H1 (cell line): ENCODE data around the gene STEAP3.

Experiments used
- CEBPB ChIP-seq: IDR thresholded peaks from 2 replicates; pipeline ENCODE4 v1.6.1; 2012; ENCODE audit warnings: low read depth, low read length
- EP300 ChIP-seq, 2 experiments: IDR thresholded peaks; 1 replicate in 1 of 2; 2 replicates in 1 of 2; pipeline ENCODE4 v1.6.1; 2011 to 2012; ENCODE audit warnings: low read depth in 2 of 2, low read length in 2 of 2, mild to moderate bottlenecking in 2 of 2, borderline replicate concordance in 1 of 2, inconsistent platforms in 1 of 2, moderate library complexity in 1 of 2
- HDAC2 ChIP-seq, 2 experiments: fragments of 300-600 bp in 1 of 2; sonication (generic) in 1 of 2; IDR thresholded peaks; 2 replicates each; pipeline ENCODE4 v1.6.1; 2011 to 2012; ENCODE audit warnings: low read depth in 2 of 2, low read length in 2 of 2, mild to moderate bottlenecking in 2 of 2, moderate library complexity in 2 of 2, borderline replicate concordance in 1 of 2, inconsistent platforms in 1 of 2
- POLR2AphosphoS5 ChIP-seq: IDR thresholded peaks from 2 replicates; pipeline ENCODE4 v1.6.1; 2011; ENCODE audit warnings: low read depth, low read length
- RAD21 ChIP-seq, 2 experiments: IDR thresholded peaks in 1 of 2; conservative IDR thresholded peaks in 1 of 2; 2 replicates each; pipeline ENCODE4 v1.6.1; 2011; ENCODE audit warnings: low read depth in 2 of 2, low read length in 2 of 2, improper control_type of control experiment in 1 of 2, inconsistent platforms in 1 of 2, mild to moderate bottlenecking in 1 of 2, moderate library complexity in 1 of 2
- TF ChIP-seq, protein P1 (sequence below), 3 experiments: IDR thresholded peaks; 1 replicate in 2 of 3; 2 replicates in 1 of 3; pipeline versions ENCODE4 v1.5.1 to v1.6.1; 2011; ENCODE audit warnings: low read length in 3 of 3, mild to moderate bottlenecking in 3 of 3, inconsistent platforms in 2 of 3, low read depth in 1 of 3, moderate library complexity in 1 of 3; ENCODE audit not compliant: insufficient read depth in 1 of 3; ENCODE audit errors: control extremely low read depth in 1 of 3

DNA sequence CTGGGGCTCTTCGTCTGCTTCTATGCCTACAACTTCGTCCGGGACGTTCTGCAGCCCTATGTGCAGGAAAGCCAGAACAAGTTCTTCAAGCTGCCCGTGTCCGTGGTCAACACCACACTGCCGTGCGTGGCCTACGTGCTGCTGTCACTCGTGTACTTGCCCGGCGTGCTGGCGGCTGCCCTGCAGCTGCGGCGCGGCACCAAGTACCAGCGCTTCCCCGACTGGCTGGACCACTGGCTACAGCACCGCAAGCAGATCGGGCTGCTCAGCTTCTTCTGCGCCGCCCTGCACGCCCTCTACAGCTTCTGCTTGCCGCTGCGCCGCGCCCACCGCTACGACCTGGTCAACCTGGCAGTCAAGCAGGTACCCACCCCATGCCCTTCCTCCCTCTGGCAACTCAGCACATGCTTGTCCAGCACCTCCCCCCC is 24.2 kb downstream of the STEAP3 start:
- TF ChIP-seq EP300 (IDR thresholded peaks at IDR 0.05; ENCODE audit: borderline replicate concordance in 1 of 2, low read depth in 2 of 2, low read length in 2 of 2), result no peak
- TF ChIP-seq, protein P1, sequence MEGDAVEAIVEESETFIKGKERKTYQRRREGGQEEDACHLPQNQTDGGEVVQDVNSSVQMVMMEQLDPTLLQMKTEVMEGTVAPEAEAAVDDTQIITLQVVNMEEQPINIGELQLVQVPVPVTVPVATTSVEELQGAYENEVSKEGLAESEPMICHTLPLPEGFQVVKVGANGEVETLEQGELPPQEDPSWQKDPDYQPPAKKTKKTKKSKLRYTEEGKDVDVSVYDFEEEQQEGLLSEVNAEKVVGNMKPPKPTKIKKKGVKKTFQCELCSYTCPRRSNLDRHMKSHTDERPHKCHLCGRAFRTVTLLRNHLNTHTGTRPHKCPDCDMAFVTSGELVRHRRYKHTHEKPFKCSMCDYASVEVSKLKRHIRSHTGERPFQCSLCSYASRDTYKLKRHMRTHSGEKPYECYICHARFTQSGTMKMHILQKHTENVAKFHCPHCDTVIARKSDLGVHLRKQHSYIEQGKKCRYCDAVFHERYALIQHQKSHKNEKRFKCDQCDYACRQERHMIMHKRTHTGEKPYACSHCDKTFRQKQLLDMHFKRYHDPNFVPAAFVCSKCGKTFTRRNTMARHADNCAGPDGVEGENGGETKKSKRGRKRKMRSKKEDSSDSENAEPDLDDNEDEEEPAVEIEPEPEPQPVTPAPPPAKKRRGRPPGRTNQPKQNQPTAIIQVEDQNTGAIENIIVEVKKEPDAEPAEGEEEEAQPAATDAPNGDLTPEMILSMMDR (IDR thresholded peaks at IDR 0.05; ENCODE audit: control extremely low read depth in 1 of 3, insufficient read depth in 1 of 3, low read depth in 1 of 3, low read length in 3 of 3), result no peak
- TF ChIP-seq HDAC2 (IDR thresholded peaks at IDR 0.05; ENCODE audit: borderline replicate concordance in 1 of 2, low read depth in 2 of 2, low read length in 2 of 2), result no peak
- TF ChIP-seq RAD21 (IDR thresholded peaks at IDR 0.05 in 1 of 2, conservative IDR thresholded peaks at IDR 0.05 in 1 of 2; ENCODE audit: low read depth in 2 of 2, low read length in 2 of 2), result no peak
- TF ChIP-seq CEBPB, result no peak
- no peak for TF ChIP-seq POLR2AphosphoS5
